Stimulated activated CD4-positive, alpha-beta T cell treated with anti-CD3 and anti-CD28 coated beads, Interleukin-4, amount 100 ng/mL, for 48 hours (primary cell): ENCODE data around the gene TAS2R3.

Source experiments
- DNase-seq, 2 donors: peaks; one replicate each; pipeline ENCODE4 v3.0.0-alpha.2; 2020; ENCODE audit warnings: low read depth in 2 of 2

Gene TAS2R3

GRCh38 chr7:141785706-141786552, 22.0 kb downstream of the TAS2R3 start:
- no peak for DNase-seq

DNA sequence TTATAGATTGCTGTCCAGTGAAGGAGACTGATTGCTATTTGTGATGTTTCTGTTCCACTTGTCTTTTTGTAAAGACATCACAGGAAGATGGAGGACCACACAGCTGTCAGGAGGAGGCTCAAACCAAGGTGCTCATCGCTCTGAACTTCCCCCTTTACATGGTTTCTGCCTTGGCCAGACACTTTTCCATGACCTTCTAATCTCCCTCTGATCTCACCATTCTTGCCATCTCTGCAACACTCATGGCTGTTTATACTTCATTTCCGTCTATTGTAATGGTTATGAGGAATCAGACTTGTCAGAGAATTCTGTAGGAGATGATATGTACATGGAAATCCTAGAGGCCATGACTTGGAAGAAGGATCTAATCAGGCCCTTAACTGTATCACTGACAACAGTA, 24.4 kb downstream of the TAS2R3 start:
- no peak for DNase-seq

DNA sequence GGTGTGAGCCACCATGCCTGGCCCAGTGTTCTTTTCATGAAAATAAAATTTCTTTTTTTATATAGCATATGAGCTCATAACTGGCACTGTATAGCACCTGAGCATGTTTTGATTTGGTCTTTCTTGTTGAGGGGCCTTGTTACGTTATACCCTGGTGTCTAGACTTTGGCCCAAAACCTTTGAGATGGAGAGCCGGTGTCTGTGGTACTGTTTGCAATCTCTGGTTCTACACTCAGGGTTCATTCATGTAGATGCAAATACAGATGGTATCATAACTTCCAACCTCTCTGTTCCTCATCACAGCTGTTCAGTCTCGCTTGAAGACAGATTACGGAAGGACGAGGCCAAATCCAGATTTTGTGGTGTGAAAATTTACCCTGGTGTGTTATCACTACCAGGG, 26.0 kb downstream of the TAS2R3 start, which contains the start of gene TAS2R5:
TSS of gene TAS2R5 (plus strand) at position 301 of the 400 bp plus-strand sequence. CDS start 145 bp downstream, outside the sequence.
- DNase-seq, result no peak

- DNase-seq, result no peak
Observed at GRCh38 chr7:141792526-141792925, 28.6 kb downstream of the TAS2R3 start.
